ENCODE measurements around the gene RAB11FIP4. TPM values are rescaled to one million over a fixed set of nuclear protein-coding genes. Genes with fewer than 3 reads are reported as not detected.

Gene RAB11FIP4
- total RNA-seq, 4 donors from 2014 or later = 41.0 to 173 (median 53.7) TPM

DNA sequence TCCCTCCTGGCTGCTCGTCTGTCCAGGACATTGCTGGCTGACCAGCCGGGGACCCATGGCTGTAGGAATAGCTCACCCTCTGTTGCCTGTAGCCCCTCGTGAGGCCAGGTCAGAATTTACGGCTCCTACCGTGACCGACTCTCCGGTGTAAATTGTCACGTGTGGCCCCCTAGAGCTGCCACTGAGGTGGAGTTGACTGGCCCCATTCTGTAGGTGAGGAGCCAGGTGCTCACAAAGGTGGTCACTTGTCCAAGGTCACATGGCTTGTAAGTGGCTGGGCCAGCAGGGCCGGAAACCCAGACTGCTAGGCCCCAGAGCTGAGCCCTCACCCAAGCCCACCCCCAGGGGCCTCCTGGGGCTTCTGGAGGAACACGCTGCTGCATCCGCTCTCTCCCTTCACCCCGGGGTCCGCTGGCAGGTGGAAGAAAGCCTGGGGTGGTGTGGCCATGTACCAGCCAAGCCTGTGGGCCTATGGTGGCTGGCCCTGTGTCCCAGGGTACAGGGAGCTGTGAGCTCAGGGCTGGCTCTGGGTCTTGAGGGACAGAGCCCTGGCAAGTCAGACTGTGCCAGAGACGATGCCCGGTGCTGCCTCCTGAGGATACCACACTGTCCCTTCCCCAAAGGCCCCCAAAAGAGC is 120.7 kb downstream of the RAB11FIP4 start:
- peaks cover 0 to 20% (median 3%) of the 10 kb centered on the region in 4 donors for H3K4me1 ChIP-seq
- DNase-seq = no peak
- TF ChIP-seq CTCF (IDR thresholded peaks at IDR 0.05) (no peak), EP300 (IDR thresholded peaks at IDR 0.05; ENCODE audit: low read depth) (no peak), POLR2A (IDR thresholded peaks at IDR 0.05) (no peak), POLR2AphosphoS5 (IDR thresholded peaks at IDR 0.05) (no peak)
- H3K36me3 ChIP-seq = no peaks in the 10 kb centered on the region
- intact Hi-C loops (cut with DNase I; ENCODE audit: low total_unique reads) = no loop called here
- H3K27me3 ChIP-seq = no peaks in the 10 kb centered on the region
- in situ Hi-C loops (cut with MboI; ENCODE audit: low pct_ligation_motif_present in 1 of 4, low pct_unique_long_range_greater_than_20kb in 1 of 4, low sequenced_read_pairs in 3 of 4) = loop anchor here in 1 of 4 donors (10.0 kb wide), 1 partner anchor 67 kb away; no protein-coding TSS in a partner anchor
- H3K4me3 ChIP-seq = no peak overlapping the region
- no peak overlapping the region for H3K27ac ChIP-seq
- H3K9me3 ChIP-seq = no peaks in the 10 kb centered on the region
- 94% methylated on average over 10 of the region's 15 CpGs; no CpG with 5 or more reads in 1 of the 2 donors for WGBS, 2 donors (ENCODE audit: low coverage in 1 of 2)

DNA sequence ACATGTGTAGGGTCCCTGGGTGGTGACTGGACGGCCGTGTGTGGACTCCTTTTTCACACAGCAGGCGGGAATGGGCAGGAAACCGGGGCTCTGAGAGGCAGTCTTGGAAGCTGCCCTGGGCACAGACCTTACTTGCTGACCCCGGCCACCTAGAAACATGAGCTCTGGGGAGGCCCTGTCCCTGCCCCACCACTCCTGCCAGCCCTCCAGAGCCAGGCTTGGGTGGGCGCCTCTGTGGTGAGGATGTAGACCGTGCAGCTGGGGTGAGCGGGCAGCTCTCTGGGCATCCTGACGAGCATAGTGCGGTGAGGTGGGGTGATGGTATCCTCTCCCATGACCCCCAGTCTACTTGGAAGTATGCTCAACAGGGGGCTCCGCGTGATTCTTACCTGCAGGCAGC is 121.3 kb downstream of the RAB11FIP4 start:
- H3K4me1 ChIP-seq = peaks cover 0 to 20% (median 3%) of the 10 kb centered on the region in 4 donors
- WGBS, 2 donors (ENCODE audit: low coverage in 1 of 2) = 86% methylated on average over 11 of the region's 12 CpGs; no CpG with 5 or more reads in 1 of the 2 donors
- H3K27ac ChIP-seq = no peak overlapping the region
- H3K4me3 ChIP-seq = no peak overlapping the region
- in situ Hi-C loops (cut with MboI; ENCODE audit: low pct_ligation_motif_present in 1 of 4, low pct_unique_long_range_greater_than_20kb in 1 of 4, low sequenced_read_pairs in 3 of 4) (loop anchor here in 1 of 4 donors (10.0 kb wide), 1 partner anchor 68 kb away; no protein-coding TSS in a partner anchor), intact Hi-C loops (cut with DNase I; ENCODE audit: low total_unique reads) (no loop called here)
- no peaks in the 10 kb centered on the region for H3K27me3 ChIP-seq
- no peak for DNase-seq
- TF ChIP-seq POLR2AphosphoS5 (IDR thresholded peaks at IDR 0.05) (no peak), EP300 (IDR thresholded peaks at IDR 0.05; ENCODE audit: low read depth) (no peak), CTCF (IDR thresholded peaks at IDR 0.05) (no peak), POLR2A (IDR thresholded peaks at IDR 0.05) (no peak)
- H3K9me3 ChIP-seq = no peaks in the 10 kb centered on the region
- no peaks in the 10 kb centered on the region for H3K36me3 ChIP-seq

DNA sequence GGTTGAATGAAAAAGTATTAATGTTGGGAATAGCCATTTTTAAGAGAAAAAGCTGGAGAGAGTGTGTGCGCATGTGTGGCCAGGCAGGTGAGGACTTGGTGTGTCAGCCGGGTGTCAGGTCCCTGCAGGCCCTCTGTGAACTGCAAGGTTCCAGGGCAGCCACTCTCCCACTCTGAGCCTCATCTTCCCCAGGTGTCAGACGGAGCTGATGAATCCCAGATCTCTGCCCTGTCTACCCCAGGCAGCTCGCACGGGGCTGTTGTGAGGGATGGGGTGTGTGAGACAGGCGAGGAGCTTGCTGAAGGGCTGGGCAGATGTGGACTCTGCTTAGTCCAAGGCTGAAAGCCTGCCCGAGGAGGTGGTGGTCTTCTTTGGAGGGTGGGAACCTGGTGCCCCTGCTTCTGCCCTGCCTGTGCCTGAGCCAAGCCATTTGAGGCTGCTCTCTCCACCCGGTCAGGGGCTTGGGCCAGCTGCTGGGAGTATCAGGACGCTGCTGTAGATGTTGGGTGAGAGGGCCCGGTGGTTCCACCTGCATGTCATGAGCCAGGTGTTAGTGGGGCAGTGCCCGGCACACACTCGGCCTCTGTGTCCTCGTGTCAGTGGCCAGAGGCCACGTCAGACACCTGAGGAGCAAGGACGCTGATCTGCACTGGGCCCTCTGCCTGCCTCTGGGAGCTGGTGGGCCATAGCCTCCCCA is 122.4 kb downstream of the RAB11FIP4 start:
- 93 to 100% methylated on average over 2 to 15 of the region's 15 CpGs for WGBS, 2 donors (ENCODE audit: low coverage in 1 of 2)

More for the DNA sequence above, 122.4 kb downstream of the RAB11FIP4 start:
- Histone ChIP-seq H3K9me3 (no peaks in the 10 kb centered on the region), H3K36me3 (no peaks in the 10 kb centered on the region), H3K4me1 (peaks cover 0 to 20% (median 3%) of the 10 kb centered on the region in 4 donors), H3K4me3 (no peak overlapping the region), H3K27me3 (no peaks in the 10 kb centered on the region), H3K27ac (no peak overlapping the region)
- TF ChIP-seq POLR2AphosphoS5 (IDR thresholded peaks at IDR 0.05) = no peak
- no peak for TF ChIP-seq EP300 (IDR thresholded peaks at IDR 0.05; ENCODE audit: low read depth)
- TF ChIP-seq CTCF (IDR thresholded peaks at IDR 0.05) = no peak
- no peak for TF ChIP-seq POLR2A (IDR thresholded peaks at IDR 0.05)
- no peak for DNase-seq
- in situ Hi-C loops (cut with MboI; ENCODE audit: low pct_ligation_motif_present in 1 of 4, low pct_unique_long_range_greater_than_20kb in 1 of 4, low sequenced_read_pairs in 3 of 4) (loop anchor here in 1 of 4 donors (10.0 kb wide), 1 partner anchor 69 kb away; no protein-coding TSS in a partner anchor), intact Hi-C loops (cut with DNase I; ENCODE audit: low total_unique reads) (no loop called here)

Data from transverse colon (tissue), 4 donors.